NCI-H1048 (cell line): ENCODE measurements around the gene DARS1.

Experiments used
- DNase-seq: peaks from one replicate; lab custom pipeline; 2025; lab: John Stamatoyannopoulos, UW

The DARS1 gene

DNA sequence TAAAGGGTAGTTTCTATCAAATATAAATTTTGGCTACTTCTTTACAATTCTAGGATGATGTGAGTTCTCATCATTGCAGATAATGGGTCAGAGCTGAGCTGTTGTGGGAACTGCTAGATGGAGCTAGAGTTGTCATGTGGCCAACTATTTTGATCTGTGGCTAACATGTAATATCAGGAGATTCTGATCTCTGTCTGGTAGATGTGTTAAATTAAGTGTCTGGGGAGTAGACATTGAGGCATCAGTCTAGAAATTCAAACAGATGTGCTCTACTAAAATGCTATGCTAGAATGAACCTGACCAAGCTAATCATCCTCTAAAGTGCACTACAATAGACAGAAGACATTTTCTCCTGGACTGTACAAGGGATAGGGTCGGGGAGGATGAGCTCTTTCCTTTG, 30.3 kb upstream of the DARS1 start:
- no peak for DNase-seq

DNA sequence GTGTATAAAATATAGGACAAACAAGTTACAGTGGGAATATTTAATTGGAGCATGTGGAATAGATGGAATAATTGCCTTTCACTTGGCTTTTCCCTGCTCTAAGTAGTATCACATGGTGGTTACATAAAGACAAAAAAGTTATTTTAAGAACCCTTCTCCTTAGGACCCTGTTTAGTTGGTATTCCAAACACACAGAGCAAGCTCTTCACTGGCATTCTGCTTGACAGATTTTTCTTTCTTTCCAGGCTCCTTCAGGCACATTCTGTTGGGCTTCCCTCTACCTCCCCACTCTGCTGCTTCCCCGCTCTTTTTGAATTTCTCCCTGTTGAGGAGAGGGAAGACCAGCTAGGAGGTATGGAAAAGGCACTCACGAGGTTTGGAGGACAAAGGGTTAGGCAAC, 29.0 kb upstream of the DARS1 start:
- no peak for DNase-seq

DNA sequence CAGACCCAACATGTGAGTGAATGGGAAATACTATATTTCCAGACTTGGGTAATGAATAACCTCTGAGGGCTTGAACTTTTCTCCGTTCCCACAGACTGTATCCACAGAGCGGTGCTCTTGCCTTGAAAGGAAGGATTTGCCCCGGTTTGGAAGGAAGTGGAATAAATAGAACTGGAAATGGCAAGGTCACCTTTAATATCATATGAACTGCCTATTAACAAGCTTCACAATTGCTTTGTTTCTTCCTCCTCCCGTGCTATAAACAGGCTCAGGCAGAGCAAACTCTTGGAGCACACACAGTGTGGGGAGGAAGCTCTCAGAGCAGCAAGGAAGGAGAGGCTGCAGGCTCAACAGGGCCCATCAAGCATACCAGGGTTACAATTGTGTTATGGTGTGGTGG, 28.5 kb upstream of the DARS1 start:
- no peak for DNase-seq

DNA sequence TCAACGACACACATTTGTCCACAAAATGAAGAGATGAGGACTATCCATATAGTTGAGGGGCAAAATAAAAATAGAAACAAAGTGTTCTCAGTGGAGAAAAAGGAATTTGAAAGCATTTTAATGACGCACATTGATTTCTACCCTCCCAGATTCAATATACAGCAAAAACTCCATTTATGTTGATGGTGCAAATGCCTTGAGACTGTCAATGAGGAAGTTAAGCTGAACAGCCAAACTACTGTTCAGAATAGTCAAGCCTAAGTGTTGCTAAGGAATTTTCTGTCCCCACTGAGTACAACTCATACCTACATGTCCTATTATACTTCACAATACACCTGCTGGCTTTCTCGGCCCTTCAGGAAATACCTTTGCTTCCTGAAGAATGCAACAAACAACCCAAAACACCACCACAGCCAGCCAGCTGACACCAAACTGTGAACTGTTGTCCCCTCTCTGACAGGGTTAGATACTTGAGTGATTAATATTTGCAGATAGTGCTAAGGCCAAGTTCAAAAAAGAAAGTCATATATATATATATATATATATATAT, 27.8 kb upstream of the DARS1 start:
- no peak for DNase-seq

- no peak for DNase-seq
These were observed 26.9 kb upstream of the DARS1 start for GRCh38 chr2:136012315-136012714.

GRCh38 chr2:136010126-136010525, 24.7 kb upstream of the DARS1 start:
- no peak for DNase-seq

- no peak for DNase-seq
These were observed 22.9 kb upstream of the DARS1 start for GRCh38 chr2:136008205-136008865.

DNA sequence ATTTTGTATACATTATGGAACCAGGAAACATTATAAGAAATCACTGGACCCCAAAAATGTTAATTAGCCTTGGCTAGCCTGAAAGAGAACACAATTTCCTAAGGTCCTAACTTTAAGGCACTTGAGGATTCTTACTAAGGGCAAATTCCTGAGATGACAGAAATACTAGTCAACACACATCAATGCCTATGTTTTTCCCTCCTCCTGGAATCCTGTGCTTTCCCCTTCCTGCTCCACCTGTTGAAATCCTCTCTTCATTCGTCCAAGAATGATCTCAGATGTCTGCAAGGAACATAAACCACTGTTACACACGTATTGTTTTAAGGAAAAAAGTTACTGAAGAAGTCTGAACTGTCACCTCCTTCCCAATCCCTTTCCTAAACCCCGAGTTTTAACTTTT, 21.2 kb upstream of the DARS1 start:
- no peak for DNase-seq

DNA sequence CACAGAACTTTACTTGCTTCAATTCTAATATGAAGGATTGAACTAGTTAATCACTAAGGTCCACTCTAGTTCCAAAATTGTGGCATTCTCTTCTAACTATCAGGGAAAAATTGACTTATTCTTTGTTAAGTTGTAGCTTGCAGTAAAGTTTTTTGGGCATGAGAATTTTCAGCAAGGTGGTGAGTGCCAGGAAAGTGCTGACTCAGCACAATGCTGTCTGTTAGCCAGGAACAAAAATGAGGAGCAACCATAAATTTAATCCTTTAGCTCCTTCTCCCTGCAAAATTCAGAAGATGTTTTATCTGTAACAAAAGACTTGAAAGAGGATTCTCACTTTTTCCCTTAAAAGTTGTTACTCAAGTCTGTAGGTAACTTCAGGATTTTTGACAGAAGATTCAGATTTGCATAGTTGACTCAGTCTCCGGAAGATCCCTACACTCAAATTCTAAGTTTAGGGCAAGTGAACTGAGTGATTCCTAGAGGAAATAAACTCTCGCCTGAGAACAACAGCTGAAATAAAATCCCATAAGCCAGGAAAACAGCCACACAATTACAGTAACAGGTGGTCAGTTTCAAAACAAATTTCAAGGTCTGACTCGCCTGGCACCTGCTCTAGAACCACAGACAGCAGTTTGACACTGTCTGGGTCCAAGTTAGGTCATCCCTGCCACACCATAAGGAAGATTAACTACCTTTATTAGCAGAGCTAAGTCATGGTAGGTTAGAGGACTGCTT, 20.2 kb upstream of the DARS1 start:
- DNase-seq, result no peak

GRCh38 chr2:136004965-136005364, 19.5 kb upstream of the DARS1 start:
- no peak for DNase-seq

DNA sequence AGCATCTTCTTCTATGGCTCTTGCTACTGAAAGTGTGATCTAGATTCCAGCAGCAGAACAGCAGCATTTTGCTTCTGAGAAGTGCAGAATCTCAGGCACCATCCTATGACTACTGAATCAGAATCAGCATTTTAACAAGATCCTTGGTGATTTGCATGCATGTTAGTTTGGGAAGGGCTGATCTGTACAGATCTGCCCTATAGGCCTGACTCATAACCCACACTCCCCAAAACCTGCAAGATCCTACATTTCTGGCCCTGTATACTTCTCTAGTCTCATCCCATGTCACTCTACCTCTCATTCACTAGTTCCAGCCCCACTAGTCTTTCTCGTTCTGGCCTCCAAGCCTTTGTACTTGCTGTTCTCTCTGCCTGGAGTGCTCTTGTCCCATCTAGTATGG, 15.7 kb upstream of the DARS1 start:
- no peak for DNase-seq

- no peak for DNase-seq
These were observed 15.1 kb upstream of the DARS1 start for GRCh38 chr2:136000502-136000901.

GRCh38 chr2:135999899-136000298, 14.5 kb upstream of the DARS1 start:
- DNase-seq, result no peak

DNA sequence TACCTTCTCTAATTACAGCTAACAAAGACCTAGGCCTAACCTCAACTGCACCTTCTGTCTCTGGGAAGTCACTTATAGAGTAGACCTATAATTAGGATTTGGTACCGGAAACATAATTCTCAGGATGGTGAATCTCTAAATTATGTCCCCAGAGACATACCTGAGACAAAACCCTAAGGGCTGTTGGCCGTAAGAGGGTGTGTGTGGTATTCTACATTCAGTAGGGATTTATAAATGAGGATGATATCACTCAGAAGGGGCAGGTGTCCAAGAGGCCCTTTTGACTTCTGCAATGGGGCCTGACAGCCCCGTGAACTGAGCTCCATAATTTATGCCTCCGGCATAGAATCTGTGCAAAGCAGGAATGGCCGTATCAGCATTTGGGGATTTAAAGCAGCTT, 13.5 kb upstream of the DARS1 start:
- DNase-seq, result no peak

DNA sequence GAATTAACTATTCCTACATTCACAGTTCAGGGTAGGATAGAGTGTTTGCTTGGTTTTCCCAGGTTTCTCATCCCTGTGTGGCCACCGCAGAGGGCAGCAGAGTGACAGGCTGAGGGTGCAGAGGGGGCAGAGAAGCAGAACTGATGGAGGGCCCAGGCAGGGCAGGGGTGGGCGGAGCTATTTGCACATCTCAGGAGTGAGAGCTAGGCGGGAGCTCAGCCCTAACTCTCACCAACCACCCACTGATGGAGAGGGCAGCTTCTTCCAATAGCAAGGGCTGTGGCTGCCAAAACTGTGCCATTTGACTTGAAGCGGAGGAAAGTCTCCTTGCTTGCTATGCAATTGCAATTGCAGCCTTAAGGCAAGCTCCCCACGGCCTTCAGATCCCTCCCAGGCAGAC, 12.0 kb upstream of the DARS1 start:
- DNase-seq, result no peak

GRCh38 chr2:135996304-135996703, 10.9 kb upstream of the DARS1 start:
- DNase-seq, result no peak

- no peak for DNase-seq
These were observed 8.9 kb upstream of the DARS1 start for GRCh38 chr2:135994281-135994680.

GRCh38 chr2:135993421-135993820, 8.0 kb upstream of the DARS1 start:
- DNase-seq, result no peak

- no peak for DNase-seq
These were observed 6.4 kb upstream of the DARS1 start for GRCh38 chr2:135991861-135992260.

DNA sequence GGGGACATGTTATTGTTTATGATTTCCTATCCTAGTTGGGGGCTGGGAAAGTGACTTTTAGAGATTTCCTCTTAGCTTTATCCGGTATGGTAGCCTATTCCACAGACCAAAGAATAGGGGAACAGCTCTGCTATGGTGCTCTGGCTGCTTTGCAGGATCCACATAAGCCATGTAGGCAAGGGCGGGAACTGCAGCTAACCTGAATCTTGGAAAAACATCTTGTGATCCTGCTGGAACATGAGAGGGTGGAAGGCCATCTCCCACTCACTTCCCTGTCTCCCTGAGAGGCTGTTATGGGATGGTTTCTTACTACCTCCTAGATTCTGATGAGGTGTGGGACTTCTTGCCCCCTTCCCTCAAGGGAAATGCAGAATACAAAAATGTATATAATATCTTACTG, 2.0 kb upstream of the DARS1 start:
- DNase-seq, result no peak

- no peak for DNase-seq
These were observed 1.1 kb upstream of the DARS1 start for GRCh38 chr2:135986507-135986906.

DNA sequence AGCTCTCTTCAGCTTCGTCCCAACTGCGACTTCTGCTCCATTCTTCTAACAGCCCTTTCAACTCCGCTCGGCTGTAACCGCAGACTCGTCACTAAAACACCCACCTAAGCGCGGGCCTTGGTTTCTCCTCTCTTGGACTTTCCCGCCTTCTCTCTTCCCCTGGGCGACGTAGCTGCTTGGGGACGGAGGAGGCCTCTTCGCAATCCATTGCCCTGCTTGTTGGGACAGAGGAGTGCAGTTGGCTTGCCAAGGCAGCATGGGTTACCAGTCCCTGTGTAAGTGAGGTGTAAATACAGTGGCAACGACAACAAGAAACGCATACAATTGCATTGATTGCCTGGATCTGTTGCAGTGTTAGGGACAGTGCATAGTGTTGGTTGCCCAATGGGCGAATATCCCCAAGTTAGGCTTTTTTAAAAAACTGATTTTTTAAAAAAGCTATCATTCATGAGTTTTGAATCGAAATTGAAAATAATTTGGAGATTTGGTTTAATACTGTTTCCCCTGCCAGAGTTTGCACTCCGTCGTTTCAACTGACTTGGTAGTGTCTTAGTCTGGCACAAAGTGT, 484 bp upstream of the DARS1 start:
- DNase-seq, result no peak
